Nucleus accumbens (tissue), 56 donors: Measurements from ENCODE around the gene HECA.
"Not testable (repeated sequence)": the region's sequence is repeated elsewhere in the genome, so short reads cannot be mapped to it uniquely, and the experiment has no call there.

Experiments
- DNase-seq, 56 donors: peaks; one replicate each; lab custom pipeline; 2025; lab: John Stamatoyannopoulos, UW

HECA gene

GRCh38 chr6:139135578-139136545 is 982 bp downstream of the HECA start:
- peak in 31 of 56 donors; percentile 9 to 69 (median 33) for DNase-seq

- DNase-seq, result no peak
These were observed 2.8 kb downstream of the HECA start for GRCh38 chr6:139137706-139138105.

DNA sequence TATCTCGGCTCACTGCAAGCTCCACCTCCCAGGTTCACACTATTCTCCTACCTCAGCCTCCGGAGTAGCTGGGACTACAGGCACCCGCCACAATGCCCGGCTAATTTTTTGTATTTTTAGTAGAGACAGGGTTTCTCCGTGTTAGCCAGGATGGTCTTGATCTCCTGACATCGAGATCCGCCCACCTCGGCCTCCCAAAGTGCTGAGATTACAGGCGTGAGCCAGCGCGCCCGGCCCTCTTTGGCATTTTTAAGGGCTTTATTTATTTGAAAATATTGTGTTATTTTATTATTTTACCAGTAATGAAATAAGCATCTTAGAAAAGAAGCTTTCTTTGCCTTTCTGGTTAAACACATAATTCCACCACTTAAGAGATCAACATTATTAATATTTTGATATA is 6.0 kb downstream of the HECA start:
- DNase-seq, result not testable (repeated sequence)

- no peak for DNase-seq
These were observed 7.4 kb downstream of the HECA start for GRCh38 chr6:139142262-139142661.

GRCh38 chr6:139143111-139143510 is 8.2 kb downstream of the HECA start:
- DNase-seq, result no peak

- no peak for DNase-seq
These were observed 9.7 kb downstream of the HECA start for GRCh38 chr6:139144490-139145085.

- DNase-seq, result no peak
These were observed 10.8 kb downstream of the HECA start for GRCh38 chr6:139145661-139146060.

DNA sequence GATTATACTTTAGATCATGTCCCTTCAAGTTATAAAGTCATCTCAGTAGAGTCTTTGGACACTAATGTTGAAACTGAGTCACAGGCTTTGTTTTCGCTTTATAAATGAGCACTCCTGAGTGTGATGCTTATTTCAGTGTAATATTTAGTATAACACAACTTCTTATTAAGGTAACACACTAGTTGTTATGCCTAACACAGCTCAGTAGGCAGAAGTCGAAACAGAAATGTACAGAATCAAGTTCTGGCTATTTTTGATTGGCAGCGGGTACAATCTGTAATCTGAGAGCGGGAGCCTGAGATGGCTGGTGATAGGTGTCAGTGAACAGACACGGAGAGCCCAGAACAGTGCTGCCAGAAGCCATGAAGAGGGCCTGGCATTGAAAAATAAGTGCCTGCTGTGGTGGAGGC is 11.4 kb downstream of the HECA start:
- no peak for DNase-seq

DNA sequence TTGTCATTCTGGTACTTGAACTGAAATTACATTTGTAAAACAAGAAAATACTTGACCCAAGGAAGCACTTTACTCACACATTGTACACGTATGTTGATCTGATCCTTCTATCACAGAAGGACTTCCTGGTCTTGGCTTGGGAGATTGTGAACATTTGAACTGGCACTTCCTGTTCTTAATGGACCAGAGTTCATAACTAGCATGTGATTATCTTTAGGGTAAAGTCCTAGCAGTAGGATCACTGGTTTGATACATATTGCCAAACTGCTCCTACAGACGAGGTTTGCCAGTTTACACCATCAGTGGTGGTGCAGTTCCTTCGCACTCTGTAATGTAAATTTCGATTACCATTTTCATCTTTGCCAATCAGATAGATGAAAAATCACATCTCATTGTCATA is 12.7 kb downstream of the HECA start:
- no peak for DNase-seq

GRCh38 chr6:139148557-139149235 is 13.8 kb downstream of the HECA start:
- no peak for DNase-seq

DNA sequence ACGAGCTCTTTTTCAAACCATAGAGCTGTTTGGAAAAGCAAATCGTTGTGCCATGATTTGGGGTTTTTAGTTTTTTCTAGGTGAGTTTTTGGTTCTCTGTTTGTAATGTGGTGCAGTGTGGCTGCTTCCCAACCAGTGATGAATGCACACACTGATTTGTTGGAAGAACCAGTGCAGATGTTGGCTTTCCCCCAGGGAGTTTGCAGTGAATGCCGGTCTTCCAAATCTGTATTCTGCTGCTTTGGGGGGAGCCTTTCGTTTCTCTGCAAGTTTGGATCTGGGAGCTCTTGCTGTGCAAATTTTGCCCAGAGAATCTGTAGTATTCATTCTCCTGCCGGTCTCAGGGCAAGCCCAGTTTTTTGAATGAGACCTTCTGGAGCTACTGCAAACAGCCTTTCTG is 14.5 kb downstream of the HECA start:
- peak in 18 of 56 donors; percentile 6 to 48 (median 21) for DNase-seq

- DNase-seq, result no peak
These were observed 16.0 kb downstream of the HECA start for GRCh38 chr6:139150920-139151319.

DNA sequence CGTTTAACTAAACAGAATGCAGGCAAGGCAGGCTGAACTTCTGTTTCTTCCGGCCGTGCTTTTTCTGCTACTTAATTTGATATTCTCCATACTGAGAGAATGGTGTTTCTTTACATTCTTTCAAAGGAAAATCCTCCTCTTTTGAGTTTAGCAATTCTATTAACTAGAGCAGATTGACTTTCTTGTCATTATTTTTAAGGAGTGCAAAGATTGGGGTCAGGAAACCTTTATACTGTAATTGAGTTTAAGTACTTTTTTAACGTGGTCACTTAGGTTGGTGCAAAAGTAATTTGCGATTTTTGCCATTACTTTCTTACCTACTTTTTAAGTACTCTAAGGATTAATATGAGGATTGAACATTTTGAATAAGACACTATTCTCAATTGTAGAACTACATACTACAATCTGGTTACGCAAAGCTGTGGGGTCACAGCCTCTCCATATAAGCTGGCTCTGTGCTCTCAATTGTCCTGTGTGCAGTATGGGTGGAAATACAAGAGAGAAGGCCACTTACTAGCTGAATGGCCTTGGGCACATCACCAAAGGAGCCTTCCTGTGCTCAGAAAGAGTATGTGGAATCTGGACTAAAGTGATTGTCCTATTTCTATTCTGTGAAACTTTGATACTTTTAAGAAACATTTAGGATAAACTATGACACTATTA is 16.7 kb downstream of the HECA start:
- no peak for DNase-seq

DNA sequence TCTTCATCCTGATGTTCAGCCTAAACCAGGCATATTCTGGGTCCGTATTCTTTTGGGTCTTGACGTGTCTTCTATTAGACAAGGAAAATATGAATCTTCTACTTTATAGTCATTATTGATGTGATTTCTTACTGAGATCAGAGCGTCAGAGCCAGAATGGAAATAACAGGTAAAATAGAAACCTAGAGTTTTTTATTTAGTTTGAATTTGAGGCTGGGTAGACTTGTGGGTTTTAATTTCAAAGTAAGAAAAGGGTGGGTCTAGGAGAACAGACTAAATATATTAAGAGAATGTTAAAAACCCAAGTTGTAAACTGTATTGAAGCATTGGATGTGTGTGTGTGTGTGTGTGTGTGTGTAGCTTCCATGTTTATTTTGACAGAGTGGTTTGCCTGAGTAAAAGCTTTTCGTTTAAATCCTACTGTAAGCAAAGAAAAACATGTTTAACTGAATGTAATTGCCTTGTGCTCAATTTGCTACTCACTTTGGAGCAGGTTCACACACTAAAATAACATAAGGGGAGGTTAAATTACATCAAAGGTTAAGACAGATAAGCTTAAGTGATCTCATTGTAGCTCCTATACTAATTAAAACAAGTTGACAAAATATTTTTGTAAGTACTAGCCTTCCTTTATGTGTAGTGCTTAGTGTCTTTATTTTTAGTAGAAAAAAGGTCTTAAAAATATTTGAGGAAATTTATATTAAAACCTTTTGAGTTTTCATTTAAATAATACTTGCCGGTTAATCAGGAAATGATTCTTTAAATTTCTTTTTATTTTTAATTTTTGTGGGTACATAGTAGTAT is 17.4 kb downstream of the HECA start:
- DNase-seq, result no peak

DNA sequence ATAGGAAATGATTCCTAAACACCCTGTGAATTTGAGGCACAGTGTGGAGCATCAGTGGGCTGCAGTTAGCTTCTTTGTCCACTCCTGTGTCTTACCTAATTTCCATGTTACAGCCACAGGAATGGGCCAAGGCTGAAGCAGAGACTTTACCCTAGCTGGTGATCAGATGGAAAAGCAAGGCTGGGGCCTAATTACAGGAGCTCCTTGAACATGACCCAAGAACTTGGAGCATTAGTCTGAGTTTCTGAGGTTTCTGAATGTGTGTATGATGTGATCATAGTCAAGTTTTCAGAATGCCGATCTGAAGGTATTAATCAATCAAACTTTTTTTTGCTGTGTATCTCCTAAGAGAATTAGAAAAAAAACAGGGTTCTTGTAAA is 18.0 kb downstream of the HECA start:
- no peak for DNase-seq

- DNase-seq, result no peak
These were observed 19.0 kb downstream of the HECA start for GRCh38 chr6:139153855-139154254.

DNA sequence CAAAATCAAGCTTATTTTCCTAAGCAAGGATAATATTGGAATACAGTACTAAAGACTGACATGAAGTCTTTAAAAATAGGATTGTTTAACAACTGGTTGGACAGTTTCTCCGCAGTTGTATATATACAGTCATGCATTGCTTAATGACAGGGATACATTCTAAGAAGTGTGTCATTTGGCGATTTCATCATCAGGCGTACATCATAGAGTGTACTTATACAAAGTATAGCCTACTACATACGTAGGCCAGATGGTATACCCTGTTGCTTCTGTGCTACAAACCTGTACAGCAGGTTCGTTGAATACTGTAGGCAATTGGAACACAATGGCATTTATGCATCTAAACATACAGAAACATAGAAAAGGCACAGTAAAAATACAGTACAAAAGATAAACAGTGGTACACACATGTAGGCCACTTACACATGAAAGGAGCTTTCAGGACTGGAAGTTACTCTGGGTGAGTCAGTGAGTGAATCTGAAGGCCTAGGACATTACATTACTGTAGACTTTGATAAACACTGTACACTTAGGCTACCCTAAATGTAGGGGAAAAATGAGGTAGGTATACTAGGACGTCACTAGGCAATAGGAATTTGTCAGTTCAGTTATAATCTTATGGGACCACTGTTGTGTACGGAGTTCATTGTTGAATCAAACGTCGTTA is 20.1 kb downstream of the HECA start:
- no peak for DNase-seq

GRCh38 chr6:139156102-139156501 is 21.2 kb downstream of the HECA start:
- DNase-seq, result no peak

DNA sequence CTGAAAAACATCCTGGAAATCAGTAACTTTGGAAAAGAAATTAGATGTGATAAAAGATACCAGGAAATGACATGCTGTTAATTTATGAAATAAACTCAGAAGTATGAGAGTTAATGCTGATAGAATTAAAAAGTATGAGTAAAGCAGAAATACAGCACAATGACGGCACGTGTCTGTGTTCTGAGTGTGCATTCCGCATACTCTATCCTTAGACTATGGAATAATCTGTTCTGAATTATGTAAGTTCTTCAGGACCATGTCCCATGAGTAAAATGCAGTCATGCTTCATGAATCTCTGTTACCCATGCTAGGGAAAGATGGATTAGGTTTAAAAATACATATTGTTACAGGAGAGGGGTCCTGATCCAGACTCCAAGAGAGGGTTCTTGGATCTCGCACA is 21.7 kb downstream of the HECA start:
- no peak for DNase-seq
